ENCODE data around the gene ANKRD40. TPM values are rescaled to one million over a fixed set of nuclear protein-coding genes. Genes with fewer than 3 reads are reported as not detected.

The ANKRD40 gene
- total RNA-seq, 4 donors from 2014 or later: 22.4 to 31.1 (median 22.7) TPM

- no peak for TF ChIP-seq POLR2A (IDR thresholded peaks at IDR 0.05)
- TF ChIP-seq CTCF (IDR thresholded peaks at IDR 0.05): no peak
- WGBS, 2 donors: 87 to 91% methylated on average over 3 of the region's 3 CpGs
- no peak overlapping the region for H3K4me3 ChIP-seq (ENCODE audit: low read depth, poor library complexity, severe bottlenecking)
- intact Hi-C loops (cut with DNase I; ENCODE audit: low total_unique reads): loop anchor here (5.0 kb wide), 1 partner anchor 214 kb away; no protein-coding TSS in a partner anchor
- DNase-seq (ENCODE audit: low spot score in 2 of 2): no peak
These were observed 11.3 kb downstream of the ANKRD40 start for GRCh38 chr17:50696365-50696879.

DNA sequence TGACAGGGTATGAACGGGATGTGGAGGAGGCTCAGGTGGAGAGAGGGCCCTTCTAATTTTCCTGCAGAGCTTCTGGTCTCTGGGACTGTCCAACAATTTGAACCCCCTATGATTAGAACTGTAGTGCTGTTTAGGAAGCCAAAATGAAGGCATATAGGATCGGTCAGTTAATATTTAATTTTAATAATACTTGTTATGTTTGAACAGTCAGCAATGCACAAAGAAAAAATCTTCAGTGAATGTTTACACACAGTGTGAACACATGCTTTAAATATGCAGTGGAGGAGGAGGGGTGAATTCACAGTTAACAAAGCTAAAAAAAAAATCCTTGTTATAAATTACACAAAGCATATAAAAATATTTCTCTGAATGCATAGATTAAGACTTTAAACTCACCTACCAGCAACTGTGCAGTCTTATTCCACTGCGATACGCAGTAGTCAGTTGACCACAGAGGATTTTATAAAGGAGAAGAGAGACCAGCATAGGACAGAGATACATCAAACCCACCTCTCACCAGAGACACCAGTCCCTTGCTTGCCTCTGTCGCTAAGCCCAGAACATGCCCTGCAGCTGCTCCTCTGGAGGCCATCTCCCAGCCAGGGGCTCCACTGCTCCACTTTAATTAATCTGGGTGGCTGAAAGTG lies 14.6 kb downstream of the ANKRD40 start:
- WGBS, 2 donors: 85 to 91% methylated on average over 5 of the region's 5 CpGs
- intact Hi-C loops (cut with DNase I; ENCODE audit: low total_unique reads): no loop called here
- TF ChIP-seq CTCF (IDR thresholded peaks at IDR 0.05): no peak
- no peak for TF ChIP-seq POLR2A (IDR thresholded peaks at IDR 0.05)
- no peak for DNase-seq (ENCODE audit: low spot score in 2 of 2)
- H3K4me3 ChIP-seq (ENCODE audit: low read depth, poor library complexity, severe bottlenecking): no peak overlapping the region

DNA sequence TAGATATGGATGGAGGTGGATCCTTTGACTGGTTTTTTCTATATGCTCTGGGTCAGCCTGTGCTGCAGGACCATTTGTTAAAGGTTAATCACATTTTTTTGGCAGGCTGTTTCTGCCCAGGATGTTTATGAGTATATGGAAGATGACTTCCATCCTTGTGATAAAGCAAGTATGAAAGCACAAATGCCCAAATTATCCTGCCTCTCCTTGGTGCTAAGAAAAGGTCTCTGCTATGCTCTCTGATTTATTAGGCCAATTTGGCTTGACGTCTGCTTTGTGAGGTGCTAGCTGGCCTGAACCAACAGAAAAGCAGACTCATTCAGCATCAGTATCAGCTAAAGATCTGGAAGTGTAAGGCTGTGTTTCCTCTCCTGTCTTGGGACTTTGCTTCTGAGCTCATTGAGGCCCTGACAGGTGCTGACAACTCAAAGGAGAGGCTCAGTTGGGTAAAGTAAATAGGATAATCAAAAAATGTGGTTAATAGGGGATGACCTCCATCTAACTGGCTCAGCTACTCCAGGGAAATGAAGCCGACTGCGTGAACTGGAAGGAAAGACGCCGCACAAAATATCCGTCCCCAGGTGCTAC lies 15.2 kb downstream of the ANKRD40 start:
- 87 to 90% methylated on average over 6 of the region's 6 CpGs for whole genome bisulfite sequencing, 2 donors
- intact Hi-C loops (cut with DNase I; ENCODE audit: low total_unique reads): no loop called here
- DNase-seq (ENCODE audit: low spot score in 2 of 2): no peak
- TF ChIP-seq CTCF (IDR thresholded peaks at IDR 0.05) (no peak), POLR2A (IDR thresholded peaks at IDR 0.05) (no peak)
- H3K4me3 ChIP-seq (ENCODE audit: low read depth, poor library complexity, severe bottlenecking): no peak overlapping the region

DNA sequence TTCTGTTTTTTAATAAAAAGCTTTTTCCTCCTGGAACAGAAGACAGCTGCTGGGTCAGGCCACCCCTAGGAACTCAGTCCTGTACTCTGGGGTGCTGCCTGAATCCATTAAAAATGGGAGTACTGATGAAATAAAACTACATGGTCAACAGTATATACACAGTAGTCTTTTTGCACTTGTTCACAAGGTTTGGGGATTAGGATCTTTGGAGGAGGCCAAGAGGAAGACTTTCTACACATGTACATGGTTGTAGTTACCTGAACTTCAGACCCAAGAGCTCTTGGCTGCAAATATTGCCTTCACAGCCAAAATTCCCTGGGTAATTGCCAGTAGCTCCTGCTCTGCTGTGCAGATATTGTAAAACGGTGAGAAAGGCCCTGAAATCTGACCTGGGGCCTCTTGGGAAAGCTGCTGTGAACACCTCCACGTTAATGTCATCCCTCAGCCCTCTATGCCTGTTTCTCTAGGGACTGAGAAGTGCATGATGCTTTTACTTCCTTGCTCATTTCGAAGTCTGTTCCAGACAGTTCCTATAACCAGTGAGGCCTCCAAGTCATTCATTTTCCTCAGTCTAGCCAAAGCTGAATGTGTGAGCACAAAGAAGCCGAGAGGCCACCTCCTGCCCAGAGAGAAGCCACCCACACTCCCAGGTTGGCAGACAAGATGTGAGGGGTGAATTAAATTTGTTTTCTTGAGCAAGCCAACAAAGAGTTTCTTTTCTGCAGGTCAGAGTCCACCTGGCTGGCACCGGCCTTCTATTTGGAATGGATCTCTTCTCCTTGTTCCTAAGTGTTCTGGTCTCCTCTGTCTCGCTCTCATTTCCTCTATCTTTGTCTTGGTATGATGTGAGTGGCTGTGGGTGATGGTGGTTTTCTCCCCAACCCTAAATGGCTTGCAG lies 15.9 kb downstream of the ANKRD40 start:
- intact Hi-C loops (cut with DNase I; ENCODE audit: low total_unique reads): no loop called here
- WGBS, 2 donors: 54 to 73% methylated on average over 6 of the region's 6 CpGs
- no peak for DNase-seq (ENCODE audit: low spot score in 2 of 2)
- no peak for TF ChIP-seq CTCF (IDR thresholded peaks at IDR 0.05)
- no peak for TF ChIP-seq POLR2A (IDR thresholded peaks at IDR 0.05)
- no peak overlapping the region for H3K4me3 ChIP-seq (ENCODE audit: low read depth, poor library complexity, severe bottlenecking)

- intact Hi-C loops (cut with DNase I; ENCODE audit: low total_unique reads): no loop called here
- H3K4me3 ChIP-seq (ENCODE audit: low read depth, poor library complexity, severe bottlenecking): no peak overlapping the region
- no peak for DNase-seq (ENCODE audit: low spot score in 2 of 2)
- WGBS, 2 donors: 71 to 81% methylated on average over 9 of the region's 9 CpGs
- no peak for TF ChIP-seq CTCF (IDR thresholded peaks at IDR 0.05)
- TF ChIP-seq POLR2A (IDR thresholded peaks at IDR 0.05): no peak
These were observed 16.7 kb downstream of the ANKRD40 start for GRCh38 chr17:50690887-50691549.
